Hepatocyte (in vitro differentiated cells): ENCODE data around the gene SAMD4A.

ENCODE experiments used
- CTCF ChIP-seq: fragments of 200-600 bp; sonication (generic); IDR thresholded peaks from 2 replicates; pipeline ENCODE4 v1.5.1; 2016; ENCODE audit warnings: antibody characterized with exemption, mild to moderate bottlenecking; ENCODE audit not compliant: poor library complexity
- EZH2 ChIP-seq: fragments of 200-600 bp; sonication (generic); IDR thresholded peaks from 2 replicates; pipeline ENCODE4 v1.6.1; 2016; ENCODE audit warnings: antibody characterized with exemption, mild to moderate bottlenecking, borderline replicate concordance
- EZH2phosphoT487 ChIP-seq: fragments of 200-600 bp; sonication (generic); IDR thresholded peaks from one replicate; pipeline ENCODE4 v1.6.1; 2018; ENCODE audit warnings: antibody characterized with exemption, mild to moderate bottlenecking, low read depth, moderate library complexity; ENCODE audit not compliant: unreplicated experiment, severe bottlenecking

GRCh38 chr14:54767139-54767431 lies 200.2 kb downstream of the SAMD4A start:
- TF ChIP-seq EZH2 (no peak), CTCF (no peak), EZH2phosphoT487 (no peak)
